ENCODE data around the gene LEKR1.

- no peak for TF ChIP-seq CTCF (IDR thresholded peaks at IDR 0.05)
- no peak for TF ChIP-seq EZH2 (IDR thresholded peaks at IDR 0.05; ENCODE audit: borderline replicate concordance, insufficient read depth, low read depth, low read length, poor library complexity, severe bottlenecking)
These were observed 28.8 kb upstream of the LEKR1 start for GRCh38 chr3:156797368-156797767.
